HG03064 (cell line): ENCODE results near the gene HINT1.
"Not testable (repeated sequence)": the region's sequence is repeated elsewhere in the genome, so short reads cannot be mapped to it uniquely, and the experiment has no call there.

Experiments
- ATAC-seq: cut with Tn5 transposase; IDR thresholded peaks from one replicate; pipeline ENCODE4 v1.9.1; 2021; ENCODE audit warnings: low read depth; ENCODE audit not compliant: unreplicated experiment

The HINT1 gene

GRCh38 chr5:131165119-131165727 is at the start of gene HINT1:
HINT1 (minus strand) TSS chr5:131165256; CDS start chr5:131165205, 51 bp downstream.
- peak; percentile 83 for ATAC-seq

DNA sequence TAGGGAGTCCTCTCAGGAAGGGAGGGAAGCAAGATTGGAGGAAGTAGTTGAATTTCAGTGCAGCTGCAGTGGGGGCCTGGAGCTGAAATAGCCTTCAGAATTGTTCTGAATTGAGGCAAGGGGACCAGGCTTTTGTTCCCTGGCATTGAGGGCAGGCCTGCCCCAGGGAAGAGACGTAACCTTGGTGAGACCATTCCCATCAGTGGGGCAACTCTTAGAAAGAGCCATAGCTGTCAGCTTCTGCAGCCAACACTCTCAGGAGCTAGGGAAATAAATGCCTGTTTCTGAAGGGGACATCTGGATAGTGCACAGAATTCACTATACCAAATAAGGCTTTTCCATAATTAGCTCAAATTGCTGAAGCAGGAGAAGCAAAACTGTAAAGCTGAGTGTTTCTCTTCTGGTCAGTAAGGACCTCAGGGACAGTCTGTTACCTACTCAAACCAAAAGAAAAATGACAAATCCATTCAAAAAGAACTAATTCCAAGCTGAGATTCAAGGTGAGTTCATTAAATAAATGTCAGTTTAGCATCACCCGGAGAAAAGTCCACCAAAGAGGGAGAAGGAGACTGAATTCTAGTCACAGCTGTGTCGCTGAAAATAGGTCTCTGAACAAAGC is 49.7 kb upstream of the HINT1 start:
- no peak for ATAC-seq

DNA sequence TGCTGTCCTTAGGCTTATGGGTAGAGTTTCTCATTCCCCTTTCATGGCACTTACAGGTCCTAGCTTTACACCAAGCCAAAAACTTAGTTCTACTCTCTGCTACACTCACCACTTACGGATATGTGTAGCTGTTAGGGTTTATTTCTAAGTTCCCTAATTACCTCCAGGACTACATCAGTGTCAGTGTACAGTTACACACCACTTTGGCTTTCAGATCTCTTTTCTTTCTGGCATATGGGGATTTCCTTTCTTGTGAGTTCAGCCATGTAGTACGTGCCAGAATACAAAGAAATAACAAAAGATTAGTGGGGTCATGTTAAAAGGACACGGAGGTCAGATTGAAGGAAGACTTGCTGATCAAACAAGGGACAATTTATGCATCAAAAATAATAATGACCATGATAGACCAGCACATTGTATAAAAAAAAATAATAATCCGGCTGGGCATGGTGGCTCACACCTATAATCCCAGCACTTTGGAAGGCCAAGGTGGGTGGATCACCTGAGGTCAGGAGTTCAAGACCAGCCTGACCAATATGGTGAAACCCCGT is 47.5 kb upstream of the HINT1 start:
- ATAC-seq, result peak; percentile 38

GRCh38 chr5:131211669-131212068 is 46.6 kb upstream of the HINT1 start:
- ATAC-seq, result no peak

DNA sequence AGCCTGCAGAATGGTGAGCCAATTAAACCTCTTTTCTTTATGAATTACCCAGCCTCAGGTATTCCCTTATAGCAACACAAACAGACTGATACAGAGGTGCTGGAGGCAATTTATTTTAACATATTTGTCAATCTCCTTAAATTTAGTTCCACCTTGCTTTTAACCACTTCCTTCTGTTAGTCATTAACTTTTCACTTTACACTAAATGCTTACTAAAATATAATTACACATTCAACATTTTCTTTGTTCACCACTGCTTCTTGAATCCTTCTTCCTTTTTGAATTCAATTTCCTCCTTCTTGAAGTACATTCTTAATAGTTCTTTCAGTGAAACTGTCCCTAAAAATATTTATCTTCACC is 45.1 kb upstream of the HINT1 start:
- ATAC-seq, result no peak

GRCh38 chr5:131209506-131210150 is 44.6 kb upstream of the HINT1 start:
- peak; percentile 79 for ATAC-seq

GRCh38 chr5:131209175-131209505 is 44.1 kb upstream of the HINT1 start:
- ATAC-seq, result no peak

DNA sequence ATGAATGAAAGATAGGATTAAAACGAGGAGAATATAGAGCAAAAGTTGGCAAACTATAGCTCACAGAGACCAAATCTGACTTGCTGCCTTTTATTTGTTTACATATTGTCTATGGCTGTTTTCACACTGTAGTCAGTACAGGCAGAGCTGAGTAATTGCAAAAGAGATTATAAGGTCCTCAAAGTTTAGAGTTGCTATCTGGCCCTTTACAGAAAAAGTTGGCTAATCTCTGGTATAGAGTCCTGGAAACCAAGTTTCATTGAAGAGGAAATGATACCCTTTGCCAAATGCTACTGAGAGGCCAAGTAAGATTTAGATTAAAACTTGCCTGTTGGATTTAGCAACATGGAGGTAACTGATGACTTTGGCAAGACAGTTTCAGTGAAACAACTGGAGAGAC is 41.7 kb upstream of the HINT1 start:
- ATAC-seq, result no peak

DNA sequence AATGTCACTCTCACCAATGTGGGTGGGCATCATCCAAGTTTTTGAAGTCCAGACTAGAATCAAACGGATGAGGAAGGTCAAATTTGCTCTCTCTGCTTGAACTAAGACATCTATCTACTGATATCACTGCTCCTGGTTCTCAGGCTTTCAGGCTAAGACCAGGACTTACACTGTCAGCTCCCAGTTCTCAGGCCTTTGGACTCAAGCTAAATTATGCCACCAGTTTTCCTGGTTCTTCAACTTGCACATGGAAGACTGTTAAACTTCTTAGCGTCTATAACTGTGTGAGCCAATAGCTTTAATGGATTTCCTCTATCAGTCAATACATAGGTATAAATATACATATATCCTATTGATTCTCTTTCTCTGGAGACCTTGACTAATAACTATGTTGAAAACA is 41.0 kb upstream of the HINT1 start:
- no peak for ATAC-seq

DNA sequence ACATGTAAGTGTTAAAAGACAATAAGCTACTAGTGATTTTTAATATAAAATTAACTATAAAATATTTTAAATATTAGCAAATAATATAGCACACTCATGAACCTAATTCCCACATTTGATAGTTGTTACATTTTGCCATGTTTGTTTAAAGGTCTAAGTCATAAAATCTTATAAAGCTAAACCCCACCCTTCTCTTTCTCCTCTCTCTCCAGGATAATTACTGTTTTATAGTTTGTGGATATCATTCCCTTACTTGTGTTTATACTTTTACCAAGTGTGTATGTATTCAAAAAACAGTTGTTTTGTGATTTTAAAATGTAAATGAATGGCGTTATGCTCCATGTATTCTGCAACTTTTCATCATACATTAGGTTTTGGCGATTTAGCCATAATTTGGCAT is 39.9 kb upstream of the HINT1 start:
- no peak for ATAC-seq

DNA sequence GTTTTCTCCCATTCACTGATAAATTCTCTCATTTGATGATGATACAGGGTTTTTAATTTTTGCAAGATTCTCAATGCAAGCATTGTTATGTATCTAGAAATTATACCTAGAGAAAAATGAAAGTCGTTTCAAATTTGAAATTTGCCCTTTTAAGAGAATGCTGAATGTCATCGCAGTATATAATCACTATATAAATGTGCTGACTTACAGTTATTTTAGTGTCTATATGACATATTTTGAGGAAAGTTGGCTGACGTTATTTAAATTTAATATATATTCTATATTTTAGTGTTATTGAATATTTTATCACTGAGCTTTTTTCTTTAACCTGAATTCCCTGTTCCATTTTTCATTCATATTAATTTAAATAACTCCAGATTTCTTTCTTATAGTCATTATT is 35.5 kb upstream of the HINT1 start:
- ATAC-seq, result no peak

DNA sequence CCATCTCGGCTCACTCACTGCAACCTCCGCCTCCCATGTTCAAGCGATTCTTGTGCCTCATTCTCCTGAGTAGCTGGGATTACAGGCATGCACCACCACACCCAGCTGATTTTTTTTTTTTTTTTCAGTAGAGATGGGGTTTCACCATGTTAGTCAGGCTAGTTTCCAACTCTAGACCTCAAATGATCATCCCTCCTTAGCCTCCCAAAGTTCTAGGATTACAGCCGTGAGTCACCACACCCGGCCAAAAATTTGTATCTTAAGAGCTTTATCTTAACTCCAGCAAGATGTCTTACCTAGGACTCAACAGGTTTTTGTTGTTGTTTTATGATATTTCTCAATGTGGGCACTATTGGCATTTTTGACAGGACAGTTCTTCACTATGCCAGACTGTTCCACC is 33.6 kb upstream of the HINT1 start:
- no peak for ATAC-seq

GRCh38 chr5:131196331-131196730 is 31.3 kb upstream of the HINT1 start:
- no peak for ATAC-seq

- no peak for ATAC-seq
These were observed 30.6 kb upstream of the HINT1 start for GRCh38 chr5:131195696-131196095.

DNA sequence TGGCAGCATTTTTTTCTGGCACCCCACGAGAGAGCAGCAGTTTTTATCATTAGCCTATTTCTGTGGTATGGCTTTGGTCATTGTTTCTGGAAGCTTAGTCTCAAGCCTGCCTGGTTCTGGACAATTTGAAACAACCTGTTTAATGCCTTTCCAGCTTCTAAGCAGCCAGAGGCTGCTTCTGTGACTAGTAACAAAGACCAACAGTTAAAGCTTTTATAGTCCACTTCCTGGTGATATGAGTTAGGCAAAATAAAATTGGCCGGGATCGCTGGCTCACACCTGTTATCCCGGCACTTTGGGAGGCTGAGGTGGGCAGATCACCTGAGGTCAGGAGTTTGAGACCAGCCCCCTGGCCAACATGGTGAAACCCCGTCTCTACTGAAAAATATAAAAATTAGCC is 29.7 kb upstream of the HINT1 start:
- no peak for ATAC-seq

GRCh38 chr5:131193897-131194296 is 28.8 kb upstream of the HINT1 start:
- not testable (repeated sequence) for ATAC-seq

GRCh38 chr5:131193106-131193505 is 28.1 kb upstream of the HINT1 start:
- no peak for ATAC-seq

DNA sequence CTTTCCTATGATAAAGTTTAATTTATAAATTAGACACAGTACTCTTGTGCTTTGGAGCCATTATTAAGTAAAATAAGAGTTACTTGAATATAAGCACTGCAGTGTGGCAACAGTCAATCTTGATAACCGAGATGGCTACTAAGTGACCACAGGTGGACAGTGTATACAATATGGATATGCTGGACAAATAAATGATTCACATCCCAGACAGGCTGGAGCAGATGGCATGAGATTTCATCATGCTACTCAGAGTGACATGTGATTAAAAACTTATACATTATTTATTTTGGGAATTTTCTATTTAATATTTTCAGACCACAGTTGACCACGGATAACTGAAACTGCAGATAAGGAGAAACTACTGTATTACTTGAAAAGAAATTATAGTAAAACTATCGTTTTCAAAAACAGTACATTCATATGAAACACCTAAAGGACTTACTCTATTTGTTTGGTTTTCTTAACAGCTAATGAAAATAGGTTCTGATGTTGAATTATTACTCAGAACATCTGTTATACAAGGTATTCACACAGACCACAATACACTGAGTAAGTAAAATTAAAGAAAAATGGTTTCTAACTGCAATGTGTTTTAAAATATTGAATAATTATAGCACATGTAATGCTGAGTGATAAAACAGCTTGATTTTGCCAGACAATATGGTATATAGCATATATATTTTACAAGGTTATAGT is 21.7 kb upstream of the HINT1 start:
- no peak for ATAC-seq

DNA sequence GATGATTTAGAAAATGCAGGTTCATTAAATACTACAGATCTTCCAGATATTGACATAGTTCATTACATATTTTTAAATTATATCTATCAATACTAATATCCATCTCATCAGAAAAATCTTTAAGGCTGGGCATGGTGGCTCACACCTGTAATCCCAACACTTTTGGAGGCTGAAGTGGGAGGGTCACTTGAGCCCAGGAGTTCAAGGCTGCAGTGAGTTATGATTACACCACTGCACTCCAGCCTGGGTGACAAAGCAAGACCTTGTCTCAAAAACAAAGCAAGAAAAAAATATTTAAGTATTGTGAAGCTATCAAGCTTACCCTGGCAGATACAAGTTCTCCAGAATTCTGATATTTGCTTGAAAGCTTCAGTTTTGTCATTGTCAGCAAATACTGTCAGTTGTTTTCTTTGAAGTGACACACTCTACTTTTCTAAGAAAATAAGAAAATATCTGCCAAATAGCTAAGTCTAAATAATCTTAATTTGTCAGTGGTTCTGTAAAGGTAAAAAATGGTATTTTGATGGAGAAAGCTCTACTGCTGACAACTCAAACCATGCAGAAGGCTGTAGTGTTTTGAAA is 20.6 kb upstream of the HINT1 start:
- no peak for ATAC-seq

DNA sequence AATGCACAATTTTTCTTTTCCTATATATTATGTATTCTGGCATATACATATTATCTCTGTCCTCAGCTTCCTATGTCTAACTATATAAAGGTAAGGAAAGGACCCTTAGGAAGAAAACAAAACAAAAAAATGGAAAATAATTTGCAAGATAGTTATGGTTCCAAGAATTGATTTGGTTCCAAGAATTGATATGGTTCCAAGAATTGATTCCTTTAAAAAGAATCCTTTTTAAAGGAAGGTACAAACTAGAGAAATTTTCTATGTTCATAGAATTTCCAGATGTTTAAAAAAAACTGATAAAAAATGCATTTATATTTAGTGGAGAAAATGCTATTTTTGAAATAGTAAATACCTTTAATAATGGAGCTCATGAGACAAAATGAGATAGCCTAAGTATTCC is 17.8 kb upstream of the HINT1 start:
- ATAC-seq, result no peak

GRCh38 chr5:131180407-131180806 is 15.4 kb upstream of the HINT1 start:
- no peak for ATAC-seq
